NCI-H748 (cell line): Measurements from ENCODE around the gene ZNF460.
"Not testable (repeated sequence)": the region's sequence is repeated elsewhere in the genome, so short reads cannot be mapped to it uniquely, and the experiment has no call there.

Source experiments
- DNase-seq: peaks from one replicate; lab custom pipeline; 2025; ENCODE audit not compliant: unreplicated experiment; lab: John Stamatoyannopoulos, UW

ZNF460 gene

GRCh38 chr19:57280165-57280961 lies at the start of gene ZNF460:
ZNF460 (plus strand) TSS chr19:57280485; CDS start chr19:57280807, 322 bp downstream.
- DNase-seq = peak; percentile 99

GRCh38 chr19:57231686-57232085 lies 48.6 kb upstream of the ZNF460 start:
- no peak for DNase-seq

DNA sequence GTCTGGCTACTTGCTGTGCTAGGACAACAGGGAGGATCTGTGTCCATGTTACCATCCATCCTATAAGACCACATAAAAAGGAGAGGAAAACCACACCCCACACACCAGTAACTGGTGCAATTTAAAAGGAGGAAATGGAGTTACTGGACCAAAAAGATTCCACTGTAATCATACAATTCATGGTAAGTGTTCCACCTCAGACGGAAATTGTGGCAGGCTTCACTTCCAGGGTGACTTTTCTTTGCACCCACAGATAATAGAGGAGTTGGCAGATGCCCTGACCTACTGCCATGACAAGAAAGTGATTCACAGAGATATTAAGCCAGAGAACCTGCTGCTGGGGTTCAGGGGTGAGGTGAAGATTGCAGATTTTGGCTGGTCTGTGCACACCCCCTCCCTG lies 47.1 kb upstream of the ZNF460 start:
- no peak for DNase-seq

DNA sequence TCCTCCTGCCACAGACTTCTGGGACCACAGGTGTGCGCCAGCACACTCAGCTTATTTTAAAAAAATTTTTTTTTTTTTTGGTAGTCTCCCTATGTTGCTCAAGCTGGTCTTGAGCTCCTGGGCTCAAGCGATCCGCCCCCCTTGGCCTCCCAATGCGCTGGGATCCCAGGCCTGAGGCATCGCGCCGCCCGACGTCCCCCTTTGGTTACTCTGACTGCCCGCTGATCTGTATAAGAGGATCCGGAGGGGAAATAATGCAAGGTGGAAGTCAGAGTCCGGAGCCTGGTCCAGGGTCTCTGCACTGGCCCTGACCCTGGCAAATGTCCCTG lies 40.3 kb upstream of the ZNF460 start:
- no peak for DNase-seq

DNA sequence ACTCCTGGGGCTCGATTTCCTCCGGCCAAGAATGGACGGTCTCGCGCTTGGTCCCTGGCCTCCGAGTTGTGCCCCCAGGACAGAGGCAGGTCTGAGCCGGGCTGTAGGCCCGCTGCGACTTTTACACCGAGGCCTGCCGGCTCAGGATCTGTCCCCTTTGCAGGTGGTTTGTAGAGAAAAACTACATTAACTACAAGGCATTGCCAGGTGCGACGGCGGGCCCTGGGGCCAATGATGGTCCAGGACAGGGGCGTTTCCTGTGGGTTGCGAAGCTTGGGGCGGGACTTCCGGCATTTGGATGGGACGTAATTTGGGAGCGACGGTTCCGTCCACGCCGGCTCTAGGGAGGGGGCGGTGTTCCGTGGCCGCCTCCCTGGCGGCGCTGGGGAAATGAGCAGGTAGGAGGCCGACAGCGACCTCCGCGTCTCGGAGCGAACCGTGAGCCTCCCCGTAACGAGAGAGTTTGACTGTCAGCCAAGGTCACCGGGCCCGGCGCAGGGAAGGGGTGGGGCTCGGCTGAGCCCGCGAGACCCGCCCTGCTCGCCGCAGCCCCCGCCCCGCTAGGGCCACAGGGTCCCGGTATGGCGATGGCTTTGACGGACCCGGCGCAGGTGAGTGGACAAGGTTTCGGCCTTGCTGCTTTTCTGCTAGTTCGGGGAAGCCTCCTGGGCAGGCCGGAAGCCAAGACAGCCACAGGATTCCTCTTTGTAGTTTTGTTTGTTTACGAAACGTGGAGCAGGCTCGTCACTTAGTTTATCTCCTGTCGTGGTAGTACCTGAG lies 39.8 kb upstream of the ZNF460 start, which contains the start of gene ZNF805:
Gene ZNF805 (plus strand): TSS at position 322 of the 780 bp plus-strand sequence. CDS start 260 bp downstream, at position 582.
- DNase-seq = peak; percentile 97

DNA sequence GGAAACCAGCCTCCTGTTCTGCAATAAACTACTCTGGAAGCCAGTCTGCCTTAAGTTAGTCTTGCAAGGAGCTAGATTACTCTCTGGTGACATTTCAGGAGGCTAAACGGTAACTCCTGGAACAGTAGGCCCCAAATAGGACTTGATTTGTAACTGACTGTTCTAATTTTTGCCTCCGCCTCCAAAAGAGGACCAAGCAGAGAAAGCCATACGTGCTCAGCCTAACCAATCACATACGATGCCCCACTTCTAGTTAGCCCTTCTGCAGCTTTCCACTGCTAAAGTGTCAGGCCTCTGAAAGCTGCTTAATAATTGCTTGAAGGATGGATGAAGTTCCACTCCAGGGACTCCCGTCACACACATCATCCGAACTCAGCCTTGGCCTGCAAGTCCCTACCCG lies 39.1 kb upstream of the ZNF460 start:
- no peak for DNase-seq

DNA sequence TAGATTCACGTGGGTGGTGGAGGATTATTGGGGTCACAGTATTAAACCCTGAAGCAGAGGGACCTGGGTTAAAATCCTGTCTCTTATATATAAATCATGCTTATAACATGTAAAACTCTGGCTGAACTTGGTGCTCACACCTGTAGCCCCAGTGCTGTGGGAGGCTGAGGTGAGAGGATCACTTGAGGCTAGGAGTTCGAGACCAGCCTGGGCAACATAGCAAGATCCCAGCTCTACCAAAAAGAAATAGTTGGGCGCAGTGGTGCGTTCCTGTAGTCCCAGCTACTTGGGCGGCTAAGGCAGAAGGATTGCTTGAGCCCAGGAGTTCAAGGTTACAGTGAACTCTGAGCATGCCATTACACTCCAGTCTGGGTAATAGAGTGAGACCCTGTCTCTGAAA lies 37.5 kb upstream of the ZNF460 start:
- DNase-seq = no peak

- no peak for DNase-seq
Measured at GRCh38 chr19:57244513-57244912, 35.8 kb upstream of the ZNF460 start.

DNA sequence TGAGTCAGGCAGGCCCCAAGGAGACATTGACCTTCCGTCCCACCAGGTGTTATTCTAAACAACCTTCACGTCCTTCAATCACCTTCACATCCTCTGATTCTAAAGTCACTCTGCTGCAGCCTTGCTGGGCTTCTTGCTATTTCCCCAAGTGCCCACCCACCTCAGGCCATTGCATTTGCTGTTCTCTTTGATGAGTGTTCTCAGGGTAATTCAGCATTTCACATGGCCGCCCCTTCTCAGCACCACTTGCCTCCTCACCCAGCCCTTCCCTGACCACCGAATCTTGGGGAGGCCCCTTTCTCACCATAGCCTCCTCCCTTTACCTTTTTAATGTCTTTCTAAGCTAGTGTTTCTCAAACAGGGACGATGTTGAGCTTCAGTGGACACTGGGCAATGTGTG lies 35.2 kb upstream of the ZNF460 start:
- DNase-seq = no peak

DNA sequence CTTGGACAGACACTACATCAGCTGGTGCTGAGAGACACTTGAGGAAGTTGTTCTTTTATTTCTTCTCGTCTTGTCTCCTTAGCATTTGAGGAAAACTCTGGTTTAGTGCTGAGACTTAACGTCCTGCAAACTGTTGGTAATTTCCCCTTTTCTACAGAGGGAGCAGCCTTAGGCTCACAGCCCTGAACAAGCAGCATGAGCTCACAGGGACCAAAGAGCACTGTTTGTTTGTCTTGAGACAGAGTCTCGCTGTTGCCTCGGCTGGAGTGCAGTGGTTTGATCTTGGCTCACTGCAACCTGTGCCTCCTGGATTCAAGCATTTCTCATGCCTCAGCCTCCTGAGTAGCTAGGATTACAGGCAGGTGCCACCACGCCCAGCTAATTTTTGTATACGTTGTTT lies 34.3 kb upstream of the ZNF460 start:
- DNase-seq = no peak

- no peak for DNase-seq
Measured at GRCh38 chr19:57248646-57249045, 31.6 kb upstream of the ZNF460 start.

GRCh38 chr19:57249329-57249728 lies 31.0 kb upstream of the ZNF460 start:
- no peak for DNase-seq

DNA sequence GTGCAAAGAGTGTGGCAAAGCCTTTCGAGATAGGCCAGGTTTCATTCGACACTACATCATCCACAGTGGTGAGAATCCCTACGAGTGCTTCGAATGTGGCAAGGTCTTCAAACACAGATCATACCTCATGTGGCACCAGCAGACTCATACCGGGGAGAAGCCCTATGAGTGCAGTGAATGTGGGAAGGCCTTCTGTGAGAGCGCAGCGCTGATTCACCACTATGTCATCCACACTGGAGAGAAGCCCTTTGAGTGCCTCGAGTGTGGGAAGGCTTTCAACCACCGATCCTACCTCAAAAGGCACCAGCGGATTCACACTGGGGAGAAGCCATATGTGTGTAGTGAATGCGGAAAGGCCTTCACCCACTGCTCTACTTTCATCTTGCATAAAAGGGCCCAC lies 26.5 kb upstream of the ZNF460 start:
- DNase-seq = not testable (repeated sequence)

DNA sequence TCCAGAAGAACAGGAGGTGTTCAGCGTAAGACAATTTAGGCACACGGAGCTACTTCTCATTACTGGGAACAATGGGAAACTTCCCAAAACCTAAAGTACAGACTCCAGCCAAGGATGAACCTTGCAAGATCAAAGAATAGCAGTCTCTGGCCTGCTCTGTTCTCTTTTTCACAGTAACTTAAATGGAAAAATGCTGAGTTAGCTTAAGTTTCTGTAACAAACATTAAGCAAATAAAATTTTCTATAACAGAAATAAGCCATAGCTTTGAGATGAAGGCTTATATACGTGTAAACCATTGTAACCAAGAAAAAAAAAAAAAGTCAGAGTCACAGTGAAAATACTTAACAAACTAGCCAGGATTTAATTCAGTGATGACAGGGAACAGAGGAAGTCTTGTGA lies 18.2 kb upstream of the ZNF460 start:
- DNase-seq = no peak

DNA sequence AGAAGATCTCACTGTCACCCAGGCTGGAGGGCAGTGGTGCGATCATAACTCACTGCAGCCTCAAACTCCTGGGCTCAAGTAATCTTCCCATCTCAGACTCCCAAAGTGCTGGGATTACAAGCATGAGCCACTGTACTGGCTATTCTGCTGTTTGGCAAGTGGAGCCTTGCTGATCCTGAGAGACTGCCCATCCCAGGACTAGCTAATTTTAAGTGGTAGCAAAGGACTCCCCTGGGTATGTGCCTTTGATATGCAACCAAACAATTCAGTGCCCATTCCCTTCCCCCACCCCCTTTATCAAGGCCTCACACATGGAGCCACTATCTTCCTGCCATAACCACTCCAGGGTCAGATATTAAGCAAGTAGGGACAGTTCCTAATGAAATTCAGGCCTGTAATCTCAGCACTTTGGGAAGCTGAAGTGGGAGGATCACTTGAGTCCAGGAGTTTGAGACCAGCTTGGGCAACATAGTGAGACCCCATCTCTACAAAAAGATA lies 17.0 kb upstream of the ZNF460 start:
- no peak for DNase-seq

- no peak for DNase-seq
Measured at GRCh38 chr19:57267291-57267690, 13.0 kb upstream of the ZNF460 start.

DNA sequence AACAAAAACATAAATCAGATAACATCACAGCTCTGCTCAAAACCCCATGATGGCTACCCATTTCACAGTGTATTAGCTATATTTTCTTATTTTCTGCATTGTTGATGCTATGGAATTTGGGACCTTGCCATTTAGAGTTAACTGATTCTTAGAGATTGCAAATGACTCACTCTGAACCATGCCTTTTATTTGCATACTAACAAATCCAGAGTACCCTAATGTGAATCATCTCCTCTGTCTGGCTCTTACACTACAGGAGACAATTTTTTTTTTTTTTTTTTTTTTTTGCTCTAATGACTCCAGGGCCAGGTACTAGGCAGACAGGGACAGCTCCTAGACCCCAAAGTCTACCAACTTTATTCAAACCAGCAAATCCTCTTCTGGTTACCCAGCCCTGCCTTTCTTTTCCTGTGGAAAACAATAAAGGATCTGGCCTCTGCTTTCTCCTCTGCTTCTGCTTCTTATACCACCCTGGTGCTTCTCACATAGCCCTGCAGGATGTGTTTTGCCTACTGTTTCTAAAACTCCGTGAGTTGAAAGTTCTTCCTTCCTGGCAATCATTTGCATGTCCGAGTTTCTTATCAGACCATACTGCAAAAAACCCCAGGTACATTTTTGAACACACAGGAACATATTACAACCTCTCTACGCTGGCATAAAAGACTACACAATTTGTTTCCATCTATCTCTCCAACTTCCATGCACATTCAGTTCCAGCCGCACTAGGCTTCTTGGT lies 10.6 kb upstream of the ZNF460 start:
- DNase-seq = no peak

GRCh38 chr19:57271280-57271679 lies 9.0 kb upstream of the ZNF460 start:
- DNase-seq = no peak

DNA sequence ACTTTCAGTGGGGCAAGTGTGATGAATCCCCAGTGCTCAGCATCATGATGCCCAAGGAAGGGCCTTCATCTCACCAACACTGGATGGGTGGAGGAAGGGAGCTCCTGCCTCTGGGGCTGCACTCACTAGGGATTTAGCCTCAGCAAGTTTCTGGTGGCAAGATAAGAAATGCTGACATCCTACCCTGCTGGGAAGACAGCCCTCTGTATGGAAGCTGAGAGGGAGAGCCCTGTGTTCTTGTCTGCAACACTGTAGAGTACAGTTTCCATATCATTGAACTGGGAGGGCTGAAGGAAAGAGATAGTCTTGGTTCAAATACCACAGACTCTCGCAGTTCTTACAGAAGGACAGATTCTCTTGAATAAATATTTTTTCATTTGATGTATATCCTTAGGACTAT lies 7.3 kb upstream of the ZNF460 start:
- no peak for DNase-seq

DNA sequence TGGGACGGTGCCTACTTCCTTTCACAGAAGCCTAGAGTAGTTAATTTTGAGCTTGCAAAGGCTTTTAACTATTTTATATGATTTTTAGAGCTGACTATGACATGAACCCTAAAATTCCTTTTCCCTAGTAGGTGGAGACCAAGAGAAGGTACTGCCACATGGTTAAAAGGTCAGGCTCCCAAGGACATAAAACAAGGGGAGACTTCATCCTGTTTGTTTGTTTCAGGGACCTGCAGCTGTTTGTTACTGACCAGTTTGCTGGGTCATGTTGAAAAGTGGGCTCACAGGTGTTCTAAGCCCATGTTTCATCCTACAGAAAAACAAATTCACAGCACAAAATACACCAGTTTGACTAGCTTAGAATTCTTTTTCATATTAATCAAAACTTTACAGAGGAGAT lies 3.9 kb upstream of the ZNF460 start:
- DNase-seq = no peak

DNA sequence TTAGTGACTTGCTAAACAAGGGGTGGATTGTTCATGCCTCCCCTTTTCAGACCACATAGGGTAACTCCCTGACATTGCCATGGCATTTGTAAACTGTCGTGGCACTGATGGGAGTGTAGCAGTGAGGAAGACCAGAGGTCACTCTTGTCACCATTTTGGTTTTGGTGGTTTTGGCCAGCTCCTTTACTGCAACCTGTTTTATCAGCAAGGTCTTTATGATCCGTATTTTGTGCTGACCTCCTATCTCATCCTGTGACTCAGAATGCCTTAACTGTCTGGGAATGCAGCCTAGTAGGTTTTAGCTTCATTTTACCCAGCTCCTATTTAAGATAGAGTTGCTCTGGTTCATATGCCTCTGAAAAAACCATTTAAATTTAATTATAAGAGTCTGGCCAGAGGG lies 1.8 kb upstream of the ZNF460 start:
- not testable (repeated sequence) for DNase-seq
